Activated CD4-positive, alpha-beta memory T cell treated with anti-CD3 and anti-CD28 coated beads for 36 hours (primary cell): ENCODE measurements around the gene GRK6. TPM values are rescaled to one million over a fixed set of nuclear protein-coding genes. Genes with fewer than 3 reads are reported as not detected.

Experiments
- CTCF ChIA-PET: fragments of 350-600 bp; sonication (Branson Sonifier 250); formaldehyde crosslinking; loops from one replicate; lab custom pipeline; 2021; ENCODE audit warnings: antibody characterized with exemption, inconsistent platforms; lab: Charles Lee
- POLR2A ChIA-PET: fragments of 350-600 bp; sonication (Branson Sonifier 250); formaldehyde crosslinking; loops from one replicate; lab custom pipeline; 2021; ENCODE audit warnings: antibody characterized with exemption; lab: Charles Lee
- DNase-seq: peaks from one replicate; pipeline ENCODE4 v3.0.0-alpha.2; 2020
- H3K27ac Mint-ChIP-seq: one replicate; pipeline ENCODE4 v1.8.0; 2021; ENCODE audit warnings: mixed read lengths
- H3K27me3 Mint-ChIP-seq: one replicate; pipeline ENCODE4 v1.8.0; 2021; ENCODE audit warnings: mixed read lengths
- H3K36me3 Mint-ChIP-seq: one replicate; pipeline ENCODE4 v1.8.0; 2021; ENCODE audit warnings: mixed read lengths
- H3K4me1 Mint-ChIP-seq: one replicate; pipeline ENCODE4 v1.8.0; 2021; ENCODE audit warnings: low read depth, mixed read lengths
- H3K4me3 Mint-ChIP-seq: one replicate; pipeline ENCODE4 v1.8.0; 2021; ENCODE audit warnings: mild to moderate bottlenecking, mixed read lengths
- H3K9me3 Mint-ChIP-seq: one replicate; pipeline ENCODE4 v1.8.0; 2021; ENCODE audit warnings: mixed read lengths
- intact Hi-C: fragments of 100-400 bp; cut with micrococcal nuclease; formaldehyde crosslinking; loops from one replicate; pipeline ENCODE4 v1.15.1; 2023
- total RNA-seq, 2 experiments: library from RNA; stranded (reverse); gene quantifications; one replicate each; pipeline ENCODE4 v1.2.3, GENCODE V29; 2021

Gene GRK6
- total RNA-seq, 2 experiments from 2014 or later = 177 to 178 TPM

DNA sequence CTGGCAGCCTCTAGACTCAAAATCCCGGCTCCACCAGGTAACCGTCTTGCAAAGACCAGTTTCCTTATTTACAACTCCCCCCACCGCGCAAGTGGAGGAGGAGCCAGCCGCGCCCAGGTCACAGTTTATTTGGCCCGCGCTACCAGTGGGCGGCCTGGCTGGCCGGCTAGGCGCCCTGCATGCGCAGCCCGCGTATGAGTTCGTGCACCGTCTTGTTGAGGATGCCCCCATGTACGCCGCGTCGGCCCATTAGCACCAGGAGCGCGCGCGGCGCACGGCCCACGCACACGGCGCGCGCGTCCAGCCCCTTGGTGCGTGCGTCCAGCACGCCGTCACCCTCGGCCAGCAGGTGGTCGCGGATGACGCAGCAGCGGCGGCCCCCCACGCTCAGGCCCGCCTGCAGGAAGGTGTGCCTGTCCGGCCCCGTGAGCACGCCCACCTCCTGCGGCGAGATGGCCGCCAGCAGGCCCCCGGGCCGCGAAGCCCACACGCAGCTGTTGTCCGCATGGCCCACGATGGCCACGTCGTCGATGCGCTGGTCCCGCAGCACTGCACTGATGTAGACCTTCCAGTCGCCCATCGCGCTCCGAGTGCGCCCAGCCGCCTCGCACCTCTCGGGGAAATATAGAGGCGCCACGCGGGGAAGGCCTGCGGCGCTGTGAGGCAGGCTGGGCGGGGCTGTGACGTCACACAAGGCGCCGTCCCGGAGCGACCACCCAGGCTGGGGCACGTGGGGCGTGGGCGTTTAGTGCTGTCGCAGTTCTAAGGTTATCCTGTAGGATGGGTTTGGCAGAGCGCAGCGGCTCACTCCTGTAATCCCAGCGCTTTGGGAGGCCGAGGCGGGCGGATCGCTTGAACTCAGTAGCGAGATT lies 26.2 kb upstream of the GRK6 start, which contains the start of gene PFN3:
PFN3 (minus strand) TSS at position 665 of the 872 bp plus-strand sequence; CDS start at position 580, 85 bp downstream.
- intact Hi-C loops = no loop called here
- POLR2A ChIA-PET = no interaction called here
- Mint-ChIP-seq H3K27me3 (peaks cover 8% of the 10 kb centered on the region), H3K27ac (peak within 1 kb of the TSS; percentile 15), H3K9me3 (no peaks in the 10 kb centered on the region), H3K36me3 (no peaks in the 10 kb centered on the region), H3K4me1 (peaks cover 20% of the 10 kb centered on the region), H3K4me3 (no peak within 1 kb of the TSS)
- DNase-seq = no peak
- CTCF ChIA-PET = interaction anchor here (5.4 to 9.5 kb wide), 4 partner anchors 8 to 101 kb away, joined by 67 to 624 read pairs (median 222); partner anchors contain the start of genes GRK6 and PRR7

DNA sequence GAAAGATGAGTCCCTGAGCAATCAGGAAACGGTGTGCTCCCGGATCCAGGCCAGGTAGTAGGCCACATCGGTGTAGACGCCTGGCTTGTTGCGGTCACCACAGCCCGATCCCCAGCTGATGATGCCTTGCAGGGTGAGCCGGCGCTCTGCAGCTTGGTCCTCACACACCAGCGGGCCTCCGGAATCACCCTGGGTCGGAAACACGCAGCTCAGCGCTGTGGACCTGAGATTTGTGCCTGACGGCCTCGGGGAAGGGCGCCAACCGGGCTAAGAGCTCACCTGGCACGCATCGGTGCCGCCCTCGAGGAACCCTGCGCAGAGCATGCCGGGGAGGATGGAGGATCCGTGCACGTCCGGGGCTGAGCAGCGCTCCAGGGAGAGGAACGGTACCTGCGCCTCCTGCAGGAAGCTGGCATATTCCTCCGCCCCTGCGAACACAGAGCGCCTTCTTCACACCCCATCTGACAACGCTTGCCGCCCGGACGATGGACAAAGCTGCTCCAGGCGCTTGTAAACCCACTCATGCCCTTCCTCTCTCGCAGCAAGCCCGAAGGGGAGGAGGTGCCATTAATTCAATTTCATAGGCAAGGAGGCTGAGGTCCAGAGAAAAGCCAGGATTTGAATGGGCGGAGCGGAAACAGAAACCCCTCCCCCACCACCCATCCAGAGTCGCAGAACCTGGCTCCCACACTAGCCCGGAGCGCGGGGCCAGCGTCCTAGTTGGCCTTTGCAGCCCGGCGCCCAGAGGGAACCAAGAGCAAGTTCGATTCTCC lies 24.0 kb upstream of the GRK6 start:
- peak overlapping the region; percentile 75 for H3K4me3 Mint-ChIP-seq
- H3K27ac Mint-ChIP-seq = peak overlapping the region; percentile 28
- H3K27me3 Mint-ChIP-seq = peaks cover 8% of the 10 kb centered on the region
- ChIA-PET POLR2A (interaction anchor here (0.7 to 5.1 kb wide), 13 partner anchors 12 to 95 kb away, joined by 3 to 81 read pairs (median 6); partner anchors contain the start of genes GRK6, LMAN2, PDLIM7 and PRR7), CTCF (interaction anchor here (0.6 to 9.5 kb wide), 32 partner anchors 8 to 288 kb away, joined by 3 to 624 read pairs (median 14); partner anchors contain the start of genes DBN1, DDX41, GRK6 and LMAN2)
- H3K4me1 Mint-ChIP-seq = peaks cover 22% of the 10 kb centered on the region
- intact Hi-C loops = loop anchor here (1.0 to 2.0 kb wide), 2 partner anchors 12 to 90 kb away; no protein-coding TSS in a partner anchor
- H3K9me3 Mint-ChIP-seq = no peaks in the 10 kb centered on the region
- peak; percentile 88 for DNase-seq
- no peaks in the 10 kb centered on the region for H3K36me3 Mint-ChIP-seq

DNA sequence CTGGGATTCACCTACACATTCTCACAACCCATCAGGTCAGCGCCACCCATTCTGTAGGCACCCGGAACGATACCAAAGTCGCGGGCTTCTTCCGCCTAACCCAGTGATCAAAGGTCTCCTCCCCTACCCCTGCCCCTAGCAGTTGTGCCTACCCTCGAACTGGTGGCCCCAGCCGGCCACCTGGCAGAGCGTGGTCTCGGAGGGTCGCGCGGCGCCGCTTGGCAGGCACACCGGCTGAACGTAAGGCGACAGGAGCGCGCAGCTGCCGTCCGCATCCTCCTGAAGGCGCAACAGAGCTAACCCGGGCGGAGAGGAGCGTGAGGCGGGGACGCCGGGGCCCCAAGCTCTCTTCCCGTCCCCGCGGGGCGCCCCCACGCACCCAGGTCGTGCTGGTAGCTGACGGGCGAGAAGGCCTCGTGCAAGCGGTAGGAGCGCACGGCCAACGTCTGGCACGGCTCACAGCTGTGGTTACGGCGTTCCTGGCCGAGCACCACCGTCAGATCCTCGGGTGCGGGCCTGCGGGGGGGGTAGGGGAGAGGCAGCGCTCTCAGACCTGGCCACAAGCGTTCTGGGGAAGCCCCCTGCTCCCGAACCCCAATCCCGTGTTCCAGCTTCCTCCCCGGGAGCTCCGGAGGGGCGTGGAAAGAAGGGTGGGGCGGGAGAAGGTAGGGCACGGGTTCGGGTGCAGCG lies 23.2 kb upstream of the GRK6 start:
- H3K36me3 Mint-ChIP-seq = no peaks in the 10 kb centered on the region
- H3K27me3 Mint-ChIP-seq = peaks cover 8% of the 10 kb centered on the region
- POLR2A ChIA-PET = interaction anchor here (0.8 to 5.1 kb wide), 17 partner anchors 10 to 97 kb away, joined by 3 to 81 read pairs (median 6); partner anchors contain the start of genes GRK6, LMAN2, PDLIM7 and PRR7
- no peak overlapping the region for H3K27ac Mint-ChIP-seq
- peak; percentile 69 for DNase-seq
- peaks cover 22% of the 10 kb centered on the region for H3K4me1 Mint-ChIP-seq
- CTCF ChIA-PET = interaction anchor here (0.6 to 9.5 kb wide), 35 partner anchors 8 to 289 kb away, joined by 3 to 624 read pairs (median 9); partner anchors contain the start of genes DBN1, DDX41, GRK6 and LMAN2
- H3K9me3 Mint-ChIP-seq = no peaks in the 10 kb centered on the region
- intact Hi-C loops = loop anchor here (1.0 to 2.0 kb wide), 2 partner anchors 13 to 90 kb away; no protein-coding TSS in a partner anchor
- peak overlapping the region; percentile 75 for H3K4me3 Mint-ChIP-seq

DNA sequence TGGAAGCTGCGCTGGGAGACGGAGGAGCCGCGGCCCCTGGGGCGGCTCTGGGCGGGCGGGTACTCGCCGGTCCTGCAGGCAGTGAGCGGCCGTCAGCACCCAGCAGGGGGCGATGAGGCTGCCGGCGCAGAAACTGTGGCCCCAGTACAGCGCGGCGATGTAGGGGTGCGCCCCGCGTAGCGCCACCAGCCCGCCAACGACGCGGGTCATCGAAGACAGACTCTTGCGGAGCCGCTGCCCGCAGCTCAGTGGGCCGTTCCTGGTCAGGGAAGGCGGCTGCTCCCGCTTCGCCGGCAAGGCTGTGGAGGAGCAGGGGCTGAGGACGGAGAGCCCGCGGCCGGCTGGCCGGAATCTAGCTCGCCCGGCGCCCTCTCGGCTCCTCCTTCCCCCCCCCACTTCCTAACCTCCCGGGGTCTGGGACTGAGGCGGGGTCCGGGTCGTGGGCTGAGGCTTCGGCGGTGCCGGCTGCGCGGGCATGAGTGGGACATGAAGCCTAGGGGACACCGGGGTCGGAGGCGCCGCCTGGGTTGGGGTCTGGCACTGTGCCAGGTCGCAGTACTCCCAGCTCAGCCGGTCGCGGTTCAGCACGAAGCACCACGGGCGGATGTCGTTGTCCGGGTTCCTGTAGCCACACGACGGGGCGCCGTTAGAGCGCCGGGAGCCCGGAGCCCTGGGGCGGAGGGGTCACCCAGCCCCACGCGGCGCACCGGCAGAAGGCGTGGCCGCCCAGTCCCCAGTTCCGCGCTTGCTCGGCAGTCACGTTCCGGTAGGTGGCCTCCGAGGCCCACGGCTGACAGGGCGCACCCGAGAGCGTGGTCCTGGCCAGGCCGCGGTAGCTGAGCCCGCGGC lies 22.5 kb upstream of the GRK6 start:
- CTCF ChIA-PET = interaction anchor here (0.6 to 9.5 kb wide), 35 partner anchors 9 to 289 kb away, joined by 3 to 624 read pairs (median 9); partner anchors contain the start of genes DBN1, DDX41, GRK6 and LMAN2
- intact Hi-C loops = loop anchor here (1.0 to 2.0 kb wide), 5 partner anchors 14 to 91 kb away; partner anchors contain the start of gene GRK6
- POLR2A ChIA-PET = interaction anchor here (0.8 to 5.1 kb wide), 16 partner anchors 9 to 96 kb away, joined by 3 to 81 read pairs (median 6); partner anchors contain the start of genes GRK6, LMAN2, PDLIM7 and PRR7
- DNase-seq = peak; percentile 91
- H3K27me3 Mint-ChIP-seq = peaks cover 8% of the 10 kb centered on the region
- H3K27ac Mint-ChIP-seq = no peak overlapping the region
- H3K4me1 Mint-ChIP-seq = peaks cover 22% of the 10 kb centered on the region
- H3K9me3 Mint-ChIP-seq = no peaks in the 10 kb centered on the region
- no peaks in the 10 kb centered on the region for H3K36me3 Mint-ChIP-seq
- peak overlapping the region; percentile 75 for H3K4me3 Mint-ChIP-seq

GRCh38 chr5:177404641-177405179 lies 21.8 kb upstream of the GRK6 start:
- Mint-ChIP-seq H3K4me1 (peaks cover 22% of the 10 kb centered on the region), H3K9me3 (no peaks in the 10 kb centered on the region), H3K27me3 (peaks cover 8% of the 10 kb centered on the region), H3K36me3 (no peaks in the 10 kb centered on the region), H3K27ac (no peak overlapping the region), H3K4me3 (peak overlapping the region; percentile 75)
- intact Hi-C loops = loop anchor here (1.0 kb wide), 3 partner anchors 22 to 86 kb away; partner anchors contain the start of gene GRK6
- DNase-seq = no peak
- POLR2A ChIA-PET = interaction anchor here (0.8 to 5.1 kb wide), 10 partner anchors 11 to 53 kb away, joined by 3 to 81 read pairs (median 11); partner anchors contain the start of genes GRK6, LMAN2 and PRR7
- CTCF ChIA-PET = interaction anchor here (0.7 to 9.5 kb wide), 29 partner anchors 9 to 290 kb away, joined by 3 to 624 read pairs (median 14); partner anchors contain the start of genes DBN1, DDX41, GRK6 and LMAN2

GRCh38 chr5:177405312-177405711 lies 21.2 kb upstream of the GRK6 start:
- intact Hi-C loops = no loop called here
- DNase-seq = no peak
- POLR2A ChIA-PET = interaction anchor here (2.2 to 5.1 kb wide), 6 partner anchors 21 to 48 kb away, joined by 7 to 81 read pairs (median 32); partner anchors contain the start of genes GRK6 and PRR7
- no peaks in the 10 kb centered on the region for H3K36me3 Mint-ChIP-seq
- H3K27me3 Mint-ChIP-seq = peaks cover 8% of the 10 kb centered on the region
- H3K27ac Mint-ChIP-seq = no peak overlapping the region
- peaks cover 22% of the 10 kb centered on the region for H3K4me1 Mint-ChIP-seq
- CTCF ChIA-PET = interaction anchor here (0.7 to 9.5 kb wide), 14 partner anchors 8 to 291 kb away, joined by 3 to 624 read pairs (median 24); partner anchors contain the start of genes DBN1, DDX41, GRK6 and PDLIM7
- H3K9me3 Mint-ChIP-seq = no peaks in the 10 kb centered on the region
- no peak overlapping the region for H3K4me3 Mint-ChIP-seq

GRCh38 chr5:177405805-177406204 lies 20.7 kb upstream of the GRK6 start:
- CTCF ChIA-PET = interaction anchor here (0.7 to 9.5 kb wide), 6 partner anchors 22 to 291 kb away, joined by 3 to 624 read pairs (median 60); partner anchors contain the start of genes GRK6 and PRR7
- Mint-ChIP-seq H3K4me1 (peaks cover 27% of the 10 kb centered on the region), H3K4me3 (no peak overlapping the region), H3K27ac (no peak overlapping the region), H3K9me3 (no peaks in the 10 kb centered on the region), H3K36me3 (no peaks in the 10 kb centered on the region), H3K27me3 (peaks cover 8% of the 10 kb centered on the region)
- POLR2A ChIA-PET = interaction anchor here (4.4 to 5.1 kb wide), 3 partner anchors 21 to 48 kb away, joined by 39 to 81 read pairs (median 54); partner anchors contain the start of genes GRK6 and PRR7
- DNase-seq = no peak
- intact Hi-C loops = no loop called here

DNA sequence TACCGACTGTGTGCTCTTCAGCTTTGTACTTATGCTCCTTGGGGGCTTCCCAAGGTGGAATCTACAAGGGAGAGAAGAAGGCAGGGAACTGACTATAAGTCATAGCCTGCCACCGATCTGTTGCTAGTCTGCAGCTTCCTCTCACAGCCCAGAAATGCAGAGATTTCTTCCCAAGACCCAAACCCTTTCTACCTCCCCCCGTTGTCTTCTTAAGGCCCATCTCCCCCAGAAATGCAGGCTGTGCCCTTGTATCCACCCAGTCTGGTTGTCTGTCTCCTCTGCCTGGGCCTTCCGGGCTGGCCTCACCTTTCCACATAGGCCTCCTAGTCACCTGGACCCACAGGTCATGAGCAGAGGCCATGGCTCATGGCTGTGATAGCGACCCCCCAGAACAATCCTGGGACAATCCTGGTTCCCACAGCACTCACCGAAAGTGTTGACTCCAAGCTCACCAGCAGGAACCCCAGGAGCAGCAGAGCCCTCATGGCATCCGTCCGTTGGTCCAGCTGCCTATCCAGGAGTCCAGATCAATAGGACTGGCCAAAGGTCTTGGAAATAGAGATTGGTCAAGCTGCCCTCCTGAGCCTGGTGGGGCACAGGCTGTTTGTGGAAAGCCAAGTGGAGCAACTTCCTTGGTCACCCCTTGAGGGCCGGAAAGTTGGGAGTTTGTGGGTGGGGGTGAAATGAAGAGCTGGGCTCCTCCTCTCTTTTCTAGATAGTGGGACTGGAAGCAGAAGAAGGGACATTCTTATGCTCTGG lies 17.3 kb upstream of the GRK6 start, which contains the start of gene F12:
F12 (minus strand) TSS at position 522 of the 759 bp plus-strand sequence; CDS start at position 485, 37 bp downstream.
- POLR2A ChIA-PET = interaction anchor here (0.7 to 1.6 kb wide), 2 partner anchors 35 to 38 kb away, joined by 3 to 6 read pairs; partner anchors contain the start of gene PRR7
- Mint-ChIP-seq H3K4me1 (peaks cover 41% of the 10 kb centered on the region), H3K27me3 (no peaks in the 10 kb centered on the region), H3K27ac (no peak within 1 kb of the TSS), H3K4me3 (no peak within 1 kb of the TSS), H3K9me3 (no peaks in the 10 kb centered on the region), H3K36me3 (no peaks in the 10 kb centered on the region)
- intact Hi-C loops = no loop called here
- CTCF ChIA-PET = interaction anchor here (0.7 to 9.5 kb wide), 8 partner anchors 16 to 92 kb away, joined by 3 to 624 read pairs (median 4); partner anchors contain the start of genes GRK6 and PRR7
- no peak for DNase-seq

GRCh38 chr5:177410575-177410974 lies 15.9 kb upstream of the GRK6 start:
- H3K27me3 Mint-ChIP-seq = no peaks in the 10 kb centered on the region
- no peak for DNase-seq
- H3K4me1 Mint-ChIP-seq = peaks cover 39% of the 10 kb centered on the region
- H3K36me3 Mint-ChIP-seq = no peaks in the 10 kb centered on the region
- POLR2A ChIA-PET = interaction anchor here (0.6 to 0.7 kb wide), 2 partner anchors 12 to 19 kb away, joined by 3 read pairs; no protein-coding TSS in a partner anchor
- CTCF ChIA-PET = interaction anchor here (1.0 to 2.9 kb wide), 2 partner anchors 8 to 45 kb away, joined by 3 to 10 read pairs; no protein-coding TSS in a partner anchor
- H3K4me3 Mint-ChIP-seq = no peak overlapping the region
- intact Hi-C loops = no loop called here
- no peaks in the 10 kb centered on the region for H3K9me3 Mint-ChIP-seq
- no peak overlapping the region for H3K27ac Mint-ChIP-seq
